Astrocyte (in vitro differentiated cells and primary cell): ENCODE results near the gene RAPGEF4. TPM values are rescaled to one million over a fixed set of nuclear protein-coding genes. Genes with fewer than 3 reads are reported as not detected.

Experiments used
- DNase-seq: peaks from one replicate; pipeline ENCODE4 v3.0.0-alpha.2; 2010; ENCODE audit warnings: low read depth
- FAIRE-seq: peaks from 2 replicates; lab custom pipeline; 2011; peaks lifted over from hg19 to GRCh38; lab: Jason Lieb, UNC
- H2AFZ ChIP-seq: 2 replicates; pipeline ENCODE4 v1.6.0; 2012; ENCODE audit warnings: low read depth, low read length, inconsistent platforms
- H3K27ac ChIP-seq: 2 replicates; pipeline ENCODE4 v1.5.1; 2011; ENCODE audit warnings: low read depth, low read length, inconsistent platforms
- H3K27me3 ChIP-seq: 2 replicates; pipeline ENCODE4 v1.6.0; 2011; ENCODE audit warnings: low read length, inconsistent platforms; ENCODE audit not compliant: insufficient read depth
- H3K36me3 ChIP-seq: 2 replicates; pipeline ENCODE4 v1.5.1; 2011; ENCODE audit warnings: low read length, inconsistent platforms; ENCODE audit not compliant: insufficient read depth
- H3K4me1 ChIP-seq: 2 replicates; pipeline ENCODE4 v1.5.1; 2011; ENCODE audit warnings: low read length, inconsistent platforms; ENCODE audit not compliant: insufficient read depth
- H3K4me2 ChIP-seq: 2 replicates; pipeline ENCODE4 v1.6.0; 2012; ENCODE audit warnings: low read length, inconsistent platforms
- H3K4me3 ChIP-seq: 2 replicates; pipeline ENCODE4 v1.5.1; 2011; ENCODE audit warnings: low read depth, mild to moderate bottlenecking, low read length, inconsistent platforms; ENCODE audit not compliant: insufficient read depth
- H3K79me2 ChIP-seq: 2 replicates; pipeline ENCODE4 v1.6.0; 2012; ENCODE audit warnings: mild to moderate bottlenecking, low read length, inconsistent platforms; ENCODE audit not compliant: insufficient read depth
- H3K9ac ChIP-seq: 2 replicates; pipeline ENCODE4 v1.6.0; 2012; ENCODE audit warnings: mild to moderate bottlenecking, low read length, inconsistent platforms
- H3K9me3 ChIP-seq: 2 replicates; pipeline ENCODE4 v1.5.1; 2012; ENCODE audit warnings: low read depth, mild to moderate bottlenecking, low read length, inconsistent platforms; ENCODE audit not compliant: insufficient read depth
- H4K20me1 ChIP-seq: 2 replicates; pipeline ENCODE4 v1.6.0; 2012; ENCODE audit warnings: low read length, inconsistent platforms; ENCODE audit not compliant: insufficient read depth
- H3K27ac Mint-ChIP-seq: one replicate; pipeline ENCODE4 v1.8.0; 2021; ENCODE audit warnings: mild to moderate bottlenecking, mixed read lengths; ENCODE audit not compliant: unreplicated experiment
- H3K27me3 Mint-ChIP-seq: one replicate; pipeline ENCODE4 v1.8.0; 2021; ENCODE audit warnings: low read depth, mixed read lengths; ENCODE audit not compliant: unreplicated experiment
- H3K36me3 Mint-ChIP-seq: one replicate; pipeline ENCODE4 v1.8.0; 2021; ENCODE audit warnings: low read depth, mixed read lengths; ENCODE audit not compliant: unreplicated experiment
- H3K4me1 Mint-ChIP-seq: one replicate; pipeline ENCODE4 v1.8.0; 2021; ENCODE audit warnings: low read depth, mixed read lengths; ENCODE audit not compliant: unreplicated experiment
- H3K4me3 Mint-ChIP-seq: one replicate; pipeline ENCODE4 v1.8.0; 2021; ENCODE audit warnings: mild to moderate bottlenecking, moderate library complexity, mixed read lengths; ENCODE audit not compliant: unreplicated experiment
- H3K9me3 Mint-ChIP-seq: one replicate; pipeline ENCODE4 v1.8.0; 2021; ENCODE audit warnings: mild to moderate bottlenecking, mixed read lengths; ENCODE audit not compliant: unreplicated experiment
- EZH2 ChIP-seq: IDR thresholded peaks from 2 replicates; pipeline ENCODE4 v1.6.1; 2012; ENCODE audit warnings: mild to moderate bottlenecking, low read length, inconsistent platforms; ENCODE audit not compliant: insufficient read depth
- total RNA-seq: library from RNA; stranded (reverse); gene quantifications from 2 replicates; pipeline ENCODE4 v1.2.1, GENCODE V29; 2021
- TF ChIP-seq, protein P1 (sequence below): IDR thresholded peaks from 2 replicates; pipeline ENCODE4 v1.5.1; 2011; ENCODE audit warnings: low read depth, mild to moderate bottlenecking, inconsistent platforms, low read length, moderate library complexity; ENCODE audit not compliant: insufficient read depth

RAPGEF4 gene
- total RNA-seq, 1 donor from 2014 or later, result 1.1 TPM

DNA sequence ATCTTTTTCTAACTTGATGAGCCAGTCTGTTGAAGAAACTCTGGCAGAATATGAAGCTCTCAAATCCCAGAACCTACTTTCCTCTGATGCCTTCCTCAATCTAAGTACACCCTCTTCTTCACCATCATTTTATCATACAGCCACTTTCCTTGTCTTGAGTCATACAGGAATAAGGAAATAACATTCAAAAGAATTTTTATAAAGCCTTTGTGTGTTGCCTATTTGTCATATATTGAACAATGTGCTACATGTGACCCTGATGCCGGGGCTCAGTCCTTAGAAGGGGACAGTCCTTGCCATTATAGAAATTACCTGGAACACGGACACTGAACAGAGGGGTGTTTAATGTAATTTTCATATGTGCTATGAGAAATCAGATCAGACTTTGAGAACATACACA lies 27.4 kb downstream of the RAPGEF4 start:
- H3K27me3 Mint-ChIP-seq, result no peaks in the 10 kb centered on the region
- H3K36me3 ChIP-seq, result no peaks in the 10 kb centered on the region
- H3K4me3 Mint-ChIP-seq, result no peak overlapping the region
- H3K27ac ChIP-seq, result no peak overlapping the region
- no peaks in the 10 kb centered on the region for H4K20me1 ChIP-seq
- H3K4me1 ChIP-seq, result no peaks in the 10 kb centered on the region
- no peak overlapping the region for H2AFZ ChIP-seq
- no peaks in the 10 kb centered on the region for H3K79me2 ChIP-seq
- DNase-seq (no peak), FAIRE-seq (no peak)
- no peak overlapping the region for H3K9ac ChIP-seq
- H3K4me2 ChIP-seq, result no peak overlapping the region
- H3K9me3 Mint-ChIP-seq, result peaks cover 22% of the 10 kb centered on the region
- H3K9me3 ChIP-seq, result no peaks in the 10 kb centered on the region
- H3K4me3 ChIP-seq, result no peak overlapping the region
- TF ChIP-seq, protein P1, sequence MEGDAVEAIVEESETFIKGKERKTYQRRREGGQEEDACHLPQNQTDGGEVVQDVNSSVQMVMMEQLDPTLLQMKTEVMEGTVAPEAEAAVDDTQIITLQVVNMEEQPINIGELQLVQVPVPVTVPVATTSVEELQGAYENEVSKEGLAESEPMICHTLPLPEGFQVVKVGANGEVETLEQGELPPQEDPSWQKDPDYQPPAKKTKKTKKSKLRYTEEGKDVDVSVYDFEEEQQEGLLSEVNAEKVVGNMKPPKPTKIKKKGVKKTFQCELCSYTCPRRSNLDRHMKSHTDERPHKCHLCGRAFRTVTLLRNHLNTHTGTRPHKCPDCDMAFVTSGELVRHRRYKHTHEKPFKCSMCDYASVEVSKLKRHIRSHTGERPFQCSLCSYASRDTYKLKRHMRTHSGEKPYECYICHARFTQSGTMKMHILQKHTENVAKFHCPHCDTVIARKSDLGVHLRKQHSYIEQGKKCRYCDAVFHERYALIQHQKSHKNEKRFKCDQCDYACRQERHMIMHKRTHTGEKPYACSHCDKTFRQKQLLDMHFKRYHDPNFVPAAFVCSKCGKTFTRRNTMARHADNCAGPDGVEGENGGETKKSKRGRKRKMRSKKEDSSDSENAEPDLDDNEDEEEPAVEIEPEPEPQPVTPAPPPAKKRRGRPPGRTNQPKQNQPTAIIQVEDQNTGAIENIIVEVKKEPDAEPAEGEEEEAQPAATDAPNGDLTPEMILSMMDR, result no peak
- TF ChIP-seq EZH2, result no peak
- no peaks in the 10 kb centered on the region for H3K36me3 Mint-ChIP-seq
- no peaks in the 10 kb centered on the region for H3K27me3 ChIP-seq
- H3K27ac Mint-ChIP-seq, result no peak overlapping the region
- no peaks in the 10 kb centered on the region for H3K4me1 Mint-ChIP-seq

DNA sequence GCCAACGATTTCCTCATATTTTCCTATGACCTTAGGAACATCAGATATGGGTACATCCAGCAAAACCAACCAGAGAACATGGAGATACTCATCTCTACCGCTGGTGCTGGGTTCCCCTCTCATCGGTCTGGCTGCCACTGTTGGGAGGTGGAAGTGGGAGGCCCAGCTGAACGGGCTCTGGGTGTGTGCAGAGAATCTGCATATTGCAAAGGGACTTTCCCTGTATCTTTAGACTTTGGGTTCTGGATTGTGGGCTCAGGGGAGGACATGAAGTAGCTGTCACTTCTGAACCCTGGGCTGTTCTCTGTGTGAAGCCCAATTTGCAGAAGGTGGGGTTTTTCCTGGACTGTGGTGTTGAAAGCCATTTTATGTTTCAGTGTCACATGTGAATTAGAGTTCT lies 30.0 kb downstream of the RAPGEF4 start:
- peaks cover 15% of the 10 kb centered on the region for H3K9me3 Mint-ChIP-seq
- H3K27me3 ChIP-seq, result no peaks in the 10 kb centered on the region
- H3K4me3 Mint-ChIP-seq, result no peak overlapping the region
- H4K20me1 ChIP-seq, result no peaks in the 10 kb centered on the region
- no peaks in the 10 kb centered on the region for H3K36me3 Mint-ChIP-seq
- no peak for DNase-seq
- H3K4me3 ChIP-seq, result no peak overlapping the region
- H3K27ac ChIP-seq, result no peak overlapping the region
- no peak for TF ChIP-seq EZH2
- TF ChIP-seq, protein P1, result no peak
- H3K27me3 Mint-ChIP-seq, result no peaks in the 10 kb centered on the region
- H3K4me1 Mint-ChIP-seq, result no peaks in the 10 kb centered on the region
- H3K4me1 ChIP-seq, result no peaks in the 10 kb centered on the region
- no peaks in the 10 kb centered on the region for H3K36me3 ChIP-seq
- H3K79me2 ChIP-seq, result no peaks in the 10 kb centered on the region
- no peak overlapping the region for H3K9ac ChIP-seq
- H3K27ac Mint-ChIP-seq, result no peak overlapping the region
- H3K4me2 ChIP-seq, result no peak overlapping the region
- no peaks in the 10 kb centered on the region for H3K9me3 ChIP-seq
- H2AFZ ChIP-seq, result no peak overlapping the region
- FAIRE-seq, result no peak

DNA sequence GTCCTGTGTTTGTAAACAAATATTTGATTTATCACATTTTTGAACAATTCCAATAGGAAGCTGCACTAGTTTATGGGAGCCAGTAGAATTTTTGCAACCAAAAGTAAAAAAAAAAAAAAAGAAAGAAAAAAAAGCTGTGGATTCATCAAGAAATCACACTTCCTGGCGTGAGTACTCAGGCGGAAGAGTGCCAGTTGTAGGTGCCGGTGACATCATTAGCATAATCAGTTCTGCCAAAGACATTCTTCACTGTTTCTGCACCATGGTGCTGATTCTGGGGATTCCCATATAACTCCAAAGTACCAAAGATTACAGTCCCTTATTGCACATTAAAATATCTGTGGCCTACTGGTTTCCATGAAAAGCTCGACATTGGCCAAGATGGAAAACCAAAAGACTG lies 32.8 kb downstream of the RAPGEF4 start:
- Histone ChIP-seq H3K4me2 (no peak overlapping the region), H3K36me3 (no peaks in the 10 kb centered on the region), H3K4me1 (no peaks in the 10 kb centered on the region), H3K79me2 (no peaks in the 10 kb centered on the region), H3K9me3 (no peaks in the 10 kb centered on the region), H3K4me3 (no peak overlapping the region), H4K20me1 (no peaks in the 10 kb centered on the region), H2AFZ (no peak overlapping the region), H3K9ac (no peak overlapping the region), H3K27ac (no peak overlapping the region), H3K27me3 (no peaks in the 10 kb centered on the region)
- H3K27me3 Mint-ChIP-seq, result no peaks in the 10 kb centered on the region
- peaks cover 3% of the 10 kb centered on the region for H3K9me3 Mint-ChIP-seq
- H3K4me1 Mint-ChIP-seq, result no peaks in the 10 kb centered on the region
- no peak for TF ChIP-seq EZH2
- TF ChIP-seq, protein P1, result no peak
- no peaks in the 10 kb centered on the region for H3K36me3 Mint-ChIP-seq
- no peak overlapping the region for H3K27ac Mint-ChIP-seq
- DNase-seq, result no peak
- no peak for FAIRE-seq
- H3K4me3 Mint-ChIP-seq, result no peak overlapping the region
